Measurements from ENCODE around the gene PTPRCAP.

- TF ChIP-seq CTCF (IDR thresholded peaks at IDR 0.05) (no peak), POLR2AphosphoS5 (IDR thresholded peaks at IDR 0.05) (no peak), POLR2A (IDR thresholded peaks at IDR 0.05) (no peak)
Measured at GRCh38 chr11:67410369-67410831, 27.1 kb downstream of the PTPRCAP start.
